AG10803 (cell line): Measurements from ENCODE around the gene SLC4A2.

Source experiments
- DNase-seq: peaks from one replicate; pipeline ENCODE4 v3.0.0; 2010; ENCODE audit warnings: low read depth
- H3K4me3 ChIP-seq: 2 replicates; pipeline ENCODE4 v1.5.1; 2011; ENCODE audit warnings: mild to moderate bottlenecking, low read length, control low read depth
- CTCF ChIP-seq: conservative IDR thresholded peaks from 2 replicates; pipeline ENCODE4 v1.5.1; 2011; ENCODE audit warnings: mild to moderate bottlenecking, low read length, control low read depth, inconsistent platforms

Gene SLC4A2

GRCh38 chr7:151032936-151033863, 26.2 kb upstream of the SLC4A2 start:
- TF ChIP-seq CTCF, result no peak
- no peak overlapping the region for H3K4me3 ChIP-seq
- DNase-seq, result no peak

GRCh38 chr7:151033864-151034249, 25.5 kb upstream of the SLC4A2 start:
- TF ChIP-seq CTCF, result no peak
- DNase-seq, result no peak
- no peak overlapping the region for H3K4me3 ChIP-seq

GRCh38 chr7:151034312-151035025, 24.9 kb upstream of the SLC4A2 start:
- no peak overlapping the region for H3K4me3 ChIP-seq
- DNase-seq, result no peak
- no peak for TF ChIP-seq CTCF

- no peak overlapping the region for H3K4me3 ChIP-seq
- DNase-seq, result no peak
- no peak for TF ChIP-seq CTCF
These were observed 24.2 kb upstream of the SLC4A2 start for GRCh38 chr7:151035026-151035717.

GRCh38 chr7:151035902-151036301, 23.5 kb upstream of the SLC4A2 start:
- no peak for DNase-seq
- TF ChIP-seq CTCF, result no peak
- H3K4me3 ChIP-seq, result no peak overlapping the region

- no peak overlapping the region for H3K4me3 ChIP-seq
- DNase-seq, result peak; percentile 79
- no peak for TF ChIP-seq CTCF
These were observed 20.2 kb upstream of the SLC4A2 start for GRCh38 chr7:151038951-151039849.
